RWPE1 (cell line): ENCODE data around the gene ZNF778.

Experiments used
- CTCF ChIA-PET: fragments of 350-600 bp; sonication (Branson Sonifier 250); formaldehyde crosslinking; extraction: SDS; loops from one replicate; lab custom pipeline; 2021; lab: Yijun Ruan, JAX
- POLR2A ChIA-PET: fragments of 400-600 bp; formaldehyde crosslinking; extraction: SDS; loops from one replicate; lab custom pipeline; 2020; ENCODE audit warnings: antibody characterized with exemption; ENCODE audit not compliant: low non-redundant PET; lab: Yijun Ruan, JAX
- DNase-seq: peaks from one replicate; pipeline ENCODE4 v3.0.0; 2012; ENCODE audit warnings: low spot score
- H3K27ac ChIP-seq: fragments of 450-650 bp; 2 replicates; pipeline ENCODE4 v1.5.1; 2017
- TF ChIP-seq, protein P1 (sequence below): fragments of 450-650 bp; conservative IDR thresholded peaks from 2 replicates; pipeline ENCODE4 v1.5.1; 2017; ENCODE audit warnings: low read depth, mild to moderate bottlenecking

ZNF778 gene

DNA sequence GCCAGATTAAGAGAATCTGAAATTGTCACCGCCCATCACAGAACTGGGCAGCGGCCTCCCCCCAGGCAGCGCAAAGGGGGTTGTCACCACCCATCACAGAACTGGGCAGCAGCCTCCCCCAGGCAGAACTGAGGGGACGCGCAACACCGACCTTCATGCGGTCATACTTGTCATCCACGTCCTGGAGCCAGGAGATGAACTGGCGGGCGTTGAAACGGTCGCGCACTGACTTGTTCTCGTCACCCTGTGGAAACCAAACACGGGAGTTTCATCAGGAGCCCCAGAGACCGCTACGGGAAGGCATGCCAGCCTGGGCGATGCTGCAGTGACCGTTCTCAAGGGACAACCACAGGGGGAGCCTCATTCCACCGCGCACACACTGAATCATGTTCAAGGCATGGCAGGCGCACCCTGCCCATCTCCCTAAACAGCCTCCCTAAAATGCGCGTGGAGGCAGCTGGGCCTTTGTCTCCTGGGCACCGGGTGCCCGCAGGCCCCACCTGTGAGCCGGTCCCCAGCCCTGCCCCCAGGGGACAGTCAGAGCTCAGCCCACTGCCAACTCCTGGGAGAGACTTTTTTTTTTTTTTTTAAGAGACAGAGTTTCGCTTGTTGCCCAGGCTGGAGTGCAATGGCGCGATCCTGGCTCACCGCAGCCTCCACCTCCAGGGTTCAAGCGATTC is 53.3 kb downstream of the ZNF778 start:
- CTCF ChIA-PET: no interaction called here
- H3K27ac ChIP-seq: peak overlapping the region; percentile 51
- TF ChIP-seq, protein P1, sequence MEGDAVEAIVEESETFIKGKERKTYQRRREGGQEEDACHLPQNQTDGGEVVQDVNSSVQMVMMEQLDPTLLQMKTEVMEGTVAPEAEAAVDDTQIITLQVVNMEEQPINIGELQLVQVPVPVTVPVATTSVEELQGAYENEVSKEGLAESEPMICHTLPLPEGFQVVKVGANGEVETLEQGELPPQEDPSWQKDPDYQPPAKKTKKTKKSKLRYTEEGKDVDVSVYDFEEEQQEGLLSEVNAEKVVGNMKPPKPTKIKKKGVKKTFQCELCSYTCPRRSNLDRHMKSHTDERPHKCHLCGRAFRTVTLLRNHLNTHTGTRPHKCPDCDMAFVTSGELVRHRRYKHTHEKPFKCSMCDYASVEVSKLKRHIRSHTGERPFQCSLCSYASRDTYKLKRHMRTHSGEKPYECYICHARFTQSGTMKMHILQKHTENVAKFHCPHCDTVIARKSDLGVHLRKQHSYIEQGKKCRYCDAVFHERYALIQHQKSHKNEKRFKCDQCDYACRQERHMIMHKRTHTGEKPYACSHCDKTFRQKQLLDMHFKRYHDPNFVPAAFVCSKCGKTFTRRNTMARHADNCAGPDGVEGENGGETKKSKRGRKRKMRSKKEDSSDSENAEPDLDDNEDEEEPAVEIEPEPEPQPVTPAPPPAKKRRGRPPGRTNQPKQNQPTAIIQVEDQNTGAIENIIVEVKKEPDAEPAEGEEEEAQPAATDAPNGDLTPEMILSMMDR: no peak
- POLR2A ChIA-PET: no interaction called here
- no peak for DNase-seq

DNA sequence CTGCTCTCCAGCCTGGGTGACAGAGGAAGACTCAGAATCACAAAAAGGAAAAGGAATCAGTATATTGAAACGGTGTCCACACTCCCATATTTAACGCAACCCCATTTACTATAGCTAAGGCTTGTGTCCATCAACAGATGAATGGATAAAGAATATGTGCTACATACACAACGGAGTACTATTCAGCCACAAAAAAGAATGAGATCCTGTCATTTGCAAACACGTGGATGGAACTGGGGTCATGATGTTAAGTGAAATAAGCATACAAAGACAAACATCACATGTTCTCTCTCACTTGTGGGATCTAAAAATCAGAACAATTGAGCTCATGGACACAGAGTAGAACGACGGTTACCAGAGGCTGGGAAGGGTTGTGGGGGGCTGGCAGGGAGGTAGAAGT is 55.1 kb downstream of the ZNF778 start:
- no peak for DNase-seq
- ChIA-PET POLR2A (no interaction called here), CTCF (interaction anchor here (0.6 kb wide), 1 partner anchor 459 kb away, joined by 3 read pairs; no protein-coding TSS in a partner anchor)
- no peak overlapping the region for H3K27ac ChIP-seq
- TF ChIP-seq, protein P1: no peak

DNA sequence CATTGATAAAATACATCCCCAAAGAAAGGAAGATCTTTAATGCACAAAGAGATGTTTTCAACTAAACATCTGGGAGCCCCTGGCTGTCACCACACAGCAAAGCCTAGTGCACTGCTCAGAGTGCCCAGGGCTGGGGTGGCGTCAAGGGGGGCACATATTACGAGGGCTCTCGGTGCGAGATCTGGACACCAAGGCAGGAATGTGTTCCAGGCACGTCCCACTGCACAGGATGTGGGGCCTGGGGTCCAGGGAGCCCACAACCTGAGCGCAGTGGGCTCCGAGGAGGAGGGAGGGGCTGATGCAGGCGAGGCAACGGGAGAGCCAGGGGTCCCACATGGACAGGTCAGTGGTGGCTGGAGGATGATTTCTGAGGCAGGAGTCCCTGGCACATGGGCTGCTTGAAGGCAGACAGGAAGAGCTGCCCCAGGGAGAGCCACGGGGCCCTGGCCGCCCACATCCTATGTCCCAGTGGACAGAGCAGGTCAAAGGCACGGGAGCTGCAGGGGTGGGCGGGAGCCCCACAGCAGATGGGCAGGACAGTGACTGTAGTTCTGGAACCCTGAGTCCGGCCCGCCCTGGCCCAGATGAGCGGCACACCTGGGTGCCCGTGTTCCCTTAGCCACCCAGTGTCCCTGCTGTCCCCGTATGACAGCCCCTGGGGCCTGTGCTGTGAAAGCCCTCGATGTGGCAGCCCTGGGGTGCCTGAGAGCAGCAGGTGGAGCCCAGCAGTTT is 56.4 kb downstream of the ZNF778 start:
- H3K27ac ChIP-seq: peak overlapping the region; percentile 2; the same call in 1 of the 2 replicates
- POLR2A ChIA-PET: no interaction called here
- CTCF ChIA-PET: no interaction called here
- TF ChIP-seq, protein P1: no peak
- DNase-seq: no peak

DNA sequence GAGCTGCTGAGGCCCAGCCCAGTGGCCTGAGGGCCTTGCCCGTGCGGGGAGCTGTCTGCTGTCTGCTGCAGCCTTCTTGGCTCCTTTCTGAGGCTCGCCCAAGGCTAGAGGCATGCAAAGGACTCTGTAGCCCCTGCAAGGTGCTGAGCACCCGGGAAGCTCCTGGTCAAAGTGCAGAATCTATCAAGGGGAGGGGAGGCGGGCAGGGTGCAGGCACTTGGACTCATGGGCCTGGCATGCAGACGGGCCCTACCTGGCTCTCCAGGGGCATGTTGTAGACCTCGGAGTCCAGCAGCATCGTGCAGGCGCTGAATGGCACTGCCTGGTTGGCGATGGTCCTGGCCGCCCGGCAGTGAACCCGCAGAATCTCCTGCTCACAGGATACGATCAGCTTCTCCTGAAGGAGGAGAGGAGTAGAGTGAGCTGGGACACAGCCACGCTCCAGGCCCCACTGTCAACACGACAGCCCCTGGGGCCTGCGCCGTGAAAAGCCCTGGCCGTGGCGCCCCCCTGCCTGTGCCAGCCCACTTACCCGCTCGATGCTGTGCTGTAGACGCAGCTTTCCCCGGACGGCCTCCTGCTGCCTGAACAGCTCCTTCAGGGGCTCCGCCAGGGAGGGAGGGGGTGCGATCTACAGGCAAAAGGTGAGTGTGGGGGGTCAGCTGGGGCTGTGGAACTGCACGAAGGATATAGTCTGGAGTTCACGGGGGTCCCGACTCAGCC is 57.2 kb downstream of the ZNF778 start:
- ChIA-PET POLR2A (interaction anchor here (0.6 kb wide), 1 partner anchor 12 kb away, joined by 3 read pairs; no protein-coding TSS in a partner anchor), CTCF (no interaction called here)
- TF ChIP-seq, protein P1: no peak
- no peak for DNase-seq
- H3K27ac ChIP-seq: 0 out of 2 replicates have a peak overlapping the region, but pooled peaks have one; percentile 2

DNA sequence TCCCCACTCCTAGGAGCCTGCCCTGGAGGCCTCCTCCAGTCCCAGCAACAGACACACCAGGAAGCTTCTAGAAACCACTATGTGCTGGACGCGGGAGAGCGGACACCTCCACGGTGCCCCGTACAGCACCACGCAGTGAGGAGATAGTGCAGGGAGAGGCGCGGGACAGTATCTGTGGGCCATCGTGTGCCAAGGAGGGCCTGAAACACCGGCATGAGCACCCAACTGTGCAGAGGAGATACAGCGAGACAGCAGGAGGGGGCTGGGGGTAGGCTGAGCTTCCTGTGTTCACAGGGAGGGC is 57.7 kb downstream of the ZNF778 start:
- 0 out of 2 replicates have a peak overlapping the region, but pooled peaks have one; percentile 7 for H3K27ac ChIP-seq
- POLR2A ChIA-PET: interaction anchor here (0.6 kb wide), 1 partner anchor 12 kb away, joined by 3 read pairs; no protein-coding TSS in a partner anchor
- TF ChIP-seq, protein P1: no peak
- no peak for DNase-seq
- CTCF ChIA-PET: no interaction called here
